SK-N-SH treated with all-trans-retinoic acid at 6 μM for 48 hours (cell line): ENCODE data around the gene TMEM87B.

Experiments
- ATAC-seq: fragments of 200-7000 bp; cut with Tn5 transposase; 3 replicates; pipeline ENCODE4 v1.9.1; 2020; ENCODE audit warnings: mild to moderate bottlenecking, moderate library complexity
- ARNTL ChIP-seq: fragments of 450-650 bp; formaldehyde crosslinking; IDR thresholded peaks from 2 replicates; pipeline ENCODE4 v1.5.0; 2020; ENCODE audit warnings: low read depth, mild to moderate bottlenecking, moderate library complexity, borderline replicate concordance
- BACH2 ChIP-seq: fragments of 250-450 bp; sonication (Bioruptor Pico); IDR thresholded peaks from 2 replicates; pipeline ENCODE4 v1.9.0; 2021; ENCODE audit warnings: mild to moderate bottlenecking, borderline replicate concordance
- CSDC2 ChIP-seq: fragments of 250-450 bp; sonication (Bioruptor Pico); IDR thresholded peaks from 2 replicates; pipeline ENCODE4 v1.5.0; 2020; ENCODE audit warnings: mild to moderate bottlenecking, moderate library complexity
- ESRRG ChIP-seq: fragments of 250-450 bp; sonication (Bioruptor Pico); IDR thresholded peaks from 2 replicates; pipeline ENCODE4 v1.6.1; 2021; ENCODE audit warnings: mild to moderate bottlenecking
- ISL1 ChIP-seq: fragments of 250-450 bp; sonication (Bioruptor Pico); IDR thresholded peaks from 2 replicates; pipeline ENCODE4 v2.1.2; 2022; ENCODE audit warnings: mild to moderate bottlenecking, moderate library complexity
- OSR1 ChIP-seq: fragments of 250-450 bp; sonication (Bioruptor Pico); IDR thresholded peaks from 2 replicates; pipeline ENCODE4 v1.8.0; 2022; ENCODE audit warnings: moderate library complexity, mild to moderate bottlenecking, inconsistent platforms
- RARB ChIP-seq: fragments of 250-450 bp; sonication (Bioruptor Pico); IDR thresholded peaks from 2 replicates; pipeline ENCODE4 v1.8.0; 2021; ENCODE audit warnings: mild to moderate bottlenecking, moderate library complexity
- TCF4 ChIP-seq: fragments of 250-450 bp; sonication (Bioruptor Pico); IDR thresholded peaks from 2 replicates; pipeline ENCODE4 v1.8.0; 2021; ENCODE audit warnings: mild to moderate bottlenecking, moderate library complexity, borderline replicate concordance
- TOX ChIP-seq: fragments of 250-450 bp; sonication (Bioruptor Pico); IDR thresholded peaks from 2 replicates; pipeline ENCODE4 v1.8.0; 2021; ENCODE audit warnings: mild to moderate bottlenecking, moderate library complexity, borderline replicate concordance
- ZFP3 ChIP-seq: fragments of 250-450 bp; sonication (Bioruptor Pico); IDR thresholded peaks from 2 replicates; pipeline ENCODE4 v1.5.0; 2020; ENCODE audit warnings: mild to moderate bottlenecking, moderate library complexity
- ZFP30 ChIP-seq: fragments of 450-650 bp; formaldehyde crosslinking; IDR thresholded peaks from 2 replicates; pipeline ENCODE4 v1.5.0; 2022; ENCODE audit warnings: mild to moderate bottlenecking, moderate library complexity
- ZNF565 ChIP-seq: fragments of 450-650 bp; formaldehyde crosslinking; conservative IDR thresholded peaks from 2 replicates; pipeline ENCODE4 v1.5.0; 2020; ENCODE audit warnings: low read depth, mild to moderate bottlenecking, moderate library complexity
- ZNF70 ChIP-seq: fragments of 450-650 bp; formaldehyde crosslinking; IDR thresholded peaks from 2 replicates; pipeline ENCODE4 v1.5.0; 2020; ENCODE audit warnings: mild to moderate bottlenecking, moderate library complexity
- ZNF8 ChIP-seq: fragments of 450-650 bp; formaldehyde crosslinking; IDR thresholded peaks from 2 replicates; pipeline ENCODE4 v1.5.0; 2020; ENCODE audit warnings: mild to moderate bottlenecking, moderate library complexity
- TF ChIP-seq, protein P1 (sequence below): fragments of 250-450 bp; sonication (Bioruptor Pico); IDR thresholded peaks from 2 replicates; pipeline ENCODE4 v1.8.0; 2021; ENCODE audit warnings: low read depth, mild to moderate bottlenecking, moderate library complexity, borderline replicate concordance
- TF ChIP-seq, protein P2 (sequence below): fragments of 250-450 bp; sonication (Bioruptor Pico); IDR thresholded peaks from 2 replicates; pipeline ENCODE4 v1.5.0; 2020; ENCODE audit warnings: mild to moderate bottlenecking, moderate library complexity
- TF ChIP-seq, protein P3 (sequence below): fragments of 250-450 bp; sonication (Bioruptor Pico); IDR thresholded peaks from 2 replicates; pipeline ENCODE4 v1.5.1; 2021; ENCODE audit warnings: mild to moderate bottlenecking, moderate library complexity
- TF ChIP-seq, protein P4 (sequence below): fragments of 250-450 bp; sonication (Bioruptor Pico); IDR thresholded peaks from 2 replicates; pipeline ENCODE4 v1.5.1; 2020; ENCODE audit warnings: low read depth, mild to moderate bottlenecking, moderate library complexity

Gene TMEM87B

DNA sequence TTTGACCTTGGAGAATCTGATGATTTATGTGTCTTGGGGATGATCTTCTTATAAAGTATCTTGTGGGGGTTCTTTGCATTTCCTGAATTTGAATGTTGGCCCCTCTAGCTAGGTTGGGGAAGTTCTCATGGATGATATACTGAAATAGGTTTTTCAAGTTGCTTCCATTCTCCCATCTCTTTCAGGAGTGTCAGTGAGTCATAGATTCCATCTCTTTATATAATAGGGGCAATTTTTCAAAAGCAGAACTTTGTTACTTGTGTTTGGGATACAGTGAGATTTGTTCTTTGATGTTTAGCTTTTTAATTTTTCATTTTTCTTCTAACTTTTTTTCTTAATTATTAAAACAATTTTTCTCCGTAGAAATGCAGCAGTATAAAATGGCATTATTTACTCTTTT lies 19.4 kb downstream of the TMEM87B start:
- ATAC-seq = no peak
- TF ChIP-seq ESRRG (CRISPR knock-in tag) = no peak
- TF ChIP-seq, protein P1, sequence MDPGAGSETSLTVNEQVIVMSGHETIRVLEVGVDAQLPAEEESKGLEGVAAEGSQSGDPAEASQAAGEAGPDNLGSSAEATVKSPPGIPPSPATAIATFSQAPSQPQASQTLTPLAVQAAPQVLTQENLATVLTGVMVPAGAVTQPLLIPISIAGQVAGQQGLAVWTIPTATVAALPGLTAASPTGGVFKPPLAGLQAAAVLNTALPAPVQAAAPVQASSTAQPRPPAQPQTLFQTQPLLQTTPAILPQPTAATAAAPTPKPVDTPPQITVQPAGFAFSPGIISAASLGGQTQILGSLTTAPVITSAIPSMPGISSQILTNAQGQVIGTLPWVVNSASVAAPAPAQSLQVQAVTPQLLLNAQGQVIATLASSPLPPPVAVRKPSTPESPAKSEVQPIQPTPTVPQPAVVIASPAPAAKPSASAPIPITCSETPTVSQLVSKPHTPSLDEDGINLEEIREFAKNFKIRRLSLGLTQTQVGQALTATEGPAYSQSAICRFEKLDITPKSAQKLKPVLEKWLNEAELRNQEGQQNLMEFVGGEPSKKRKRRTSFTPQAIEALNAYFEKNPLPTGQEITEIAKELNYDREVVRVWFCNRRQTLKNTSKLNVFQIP (CRISPR knock-in tag) = no peak
- no peak for TF ChIP-seq ZNF565
- TF ChIP-seq RARB (CRISPR knock-in tag) = no peak
- no peak for TF ChIP-seq BACH2
- no peak for TF ChIP-seq TOX (CRISPR knock-in tag)
- TF ChIP-seq OSR1 (CRISPR knock-in tag) = no peak
- TF ChIP-seq, protein P2, sequence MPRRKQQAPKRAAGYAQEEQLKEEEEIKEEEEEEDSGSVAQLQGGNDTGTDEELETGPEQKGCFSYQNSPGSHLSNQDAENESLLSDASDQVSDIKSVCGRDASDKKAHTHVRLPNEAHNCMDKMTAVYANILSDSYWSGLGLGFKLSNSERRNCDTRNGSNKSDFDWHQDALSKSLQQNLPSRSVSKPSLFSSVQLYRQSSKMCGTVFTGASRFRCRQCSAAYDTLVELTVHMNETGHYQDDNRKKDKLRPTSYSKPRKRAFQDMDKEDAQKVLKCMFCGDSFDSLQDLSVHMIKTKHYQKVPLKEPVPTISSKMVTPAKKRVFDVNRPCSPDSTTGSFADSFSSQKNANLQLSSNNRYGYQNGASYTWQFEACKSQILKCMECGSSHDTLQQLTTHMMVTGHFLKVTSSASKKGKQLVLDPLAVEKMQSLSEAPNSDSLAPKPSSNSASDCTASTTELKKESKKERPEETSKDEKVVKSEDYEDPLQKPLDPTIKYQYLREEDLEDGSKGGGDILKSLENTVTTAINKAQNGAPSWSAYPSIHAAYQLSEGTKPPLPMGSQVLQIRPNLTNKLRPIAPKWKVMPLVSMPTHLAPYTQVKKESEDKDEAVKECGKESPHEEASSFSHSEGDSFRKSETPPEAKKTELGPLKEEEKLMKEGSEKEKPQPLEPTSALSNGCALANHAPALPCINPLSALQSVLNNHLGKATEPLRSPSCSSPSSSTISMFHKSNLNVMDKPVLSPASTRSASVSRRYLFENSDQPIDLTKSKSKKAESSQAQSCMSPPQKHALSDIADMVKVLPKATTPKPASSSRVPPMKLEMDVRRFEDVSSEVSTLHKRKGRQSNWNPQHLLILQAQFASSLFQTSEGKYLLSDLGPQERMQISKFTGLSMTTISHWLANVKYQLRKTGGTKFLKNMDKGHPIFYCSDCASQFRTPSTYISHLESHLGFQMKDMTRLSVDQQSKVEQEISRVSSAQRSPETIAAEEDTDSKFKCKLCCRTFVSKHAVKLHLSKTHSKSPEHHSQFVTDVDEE (CRISPR knock-in tag) = no peak
- TF ChIP-seq ZNF70 = no peak
- TF ChIP-seq, protein P3, sequence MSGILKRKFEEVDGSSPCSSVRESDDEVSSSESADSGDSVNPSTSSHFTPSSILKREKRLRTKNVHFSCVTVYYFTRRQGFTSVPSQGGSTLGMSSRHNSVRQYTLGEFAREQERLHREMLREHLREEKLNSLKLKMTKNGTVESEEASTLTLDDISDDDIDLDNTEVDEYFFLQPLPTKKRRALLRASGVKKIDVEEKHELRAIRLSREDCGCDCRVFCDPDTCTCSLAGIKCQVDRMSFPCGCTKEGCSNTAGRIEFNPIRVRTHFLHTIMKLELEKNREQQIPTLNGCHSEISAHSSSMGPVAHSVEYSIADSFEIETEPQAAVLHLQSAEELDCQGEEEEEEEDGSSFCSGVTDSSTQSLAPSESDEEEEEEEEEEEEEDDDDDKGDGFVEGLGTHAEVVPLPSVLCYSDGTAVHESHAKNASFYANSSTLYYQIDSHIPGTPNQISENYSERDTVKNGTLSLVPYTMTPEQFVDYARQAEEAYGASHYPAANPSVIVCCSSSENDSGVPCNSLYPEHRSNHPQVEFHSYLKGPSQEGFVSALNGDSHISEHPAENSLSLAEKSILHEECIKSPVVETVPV (CRISPR knock-in tag) = no peak
- TF ChIP-seq, protein P4, sequence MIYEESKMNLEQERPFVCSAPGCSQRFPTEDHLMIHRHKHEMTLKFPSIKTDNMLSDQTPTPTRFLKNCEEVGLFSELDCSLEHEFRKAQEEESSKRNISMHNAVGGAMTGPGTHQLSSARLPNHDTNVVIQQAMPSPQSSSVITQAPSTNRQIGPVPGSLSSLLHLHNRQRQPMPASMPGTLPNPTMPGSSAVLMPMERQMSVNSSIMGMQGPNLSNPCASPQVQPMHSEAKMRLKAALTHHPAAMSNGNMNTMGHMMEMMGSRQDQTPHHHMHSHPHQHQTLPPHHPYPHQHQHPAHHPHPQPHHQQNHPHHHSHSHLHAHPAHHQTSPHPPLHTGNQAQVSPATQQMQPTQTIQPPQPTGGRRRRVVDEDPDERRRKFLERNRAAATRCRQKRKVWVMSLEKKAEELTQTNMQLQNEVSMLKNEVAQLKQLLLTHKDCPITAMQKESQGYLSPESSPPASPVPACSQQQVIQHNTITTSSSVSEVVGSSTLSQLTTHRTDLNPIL = no peak
- TF ChIP-seq ARNTL = no peak
- TF ChIP-seq, all 23 proteins: peak for 0

DNA sequence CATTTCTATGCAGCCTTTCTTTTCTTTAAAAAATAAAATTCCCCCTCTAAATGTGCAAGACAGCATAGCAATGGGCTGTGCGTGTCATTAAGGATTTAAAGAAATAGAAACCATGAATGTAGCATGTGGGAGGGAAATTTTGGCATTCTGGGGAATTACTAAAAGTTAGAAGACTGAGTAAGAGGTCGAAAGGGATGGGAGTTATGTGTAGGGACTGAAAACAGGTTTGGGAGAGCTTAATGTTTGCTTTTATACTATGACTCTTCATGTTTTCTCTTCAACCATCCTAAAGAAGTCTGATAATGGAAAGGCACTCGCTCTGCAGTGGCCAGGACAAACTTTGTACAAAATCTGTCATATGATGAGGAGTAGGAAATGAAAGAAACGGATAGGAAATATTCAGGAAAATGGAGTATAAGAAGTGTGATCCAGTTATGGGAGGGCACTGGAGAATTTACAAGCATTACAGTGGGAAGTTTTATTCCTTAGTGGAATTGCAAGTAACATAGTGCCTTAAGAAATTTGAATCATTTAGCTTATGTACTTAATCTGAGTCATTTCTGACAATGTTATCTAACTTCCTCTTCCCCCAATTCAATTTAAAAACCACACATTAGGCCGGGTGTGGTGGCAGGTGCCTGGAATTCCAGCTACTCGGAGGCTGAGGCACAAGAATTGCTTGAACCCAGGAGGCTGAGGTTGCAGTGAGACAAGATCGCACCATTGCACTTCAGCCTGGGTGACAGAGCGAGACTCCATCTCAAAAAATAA lies 20.6 kb downstream of the TMEM87B start:
- peak; percentile 50; the same call in 2 of the 3 replicates for ATAC-seq
- TF ChIP-seq, protein P3 (CRISPR knock-in tag) = no peak
- TF ChIP-seq ISL1 = peak; percentile 78
- TF ChIP-seq, protein P4 = no peak
- TF ChIP-seq, all 23 proteins: peak for 1

DNA sequence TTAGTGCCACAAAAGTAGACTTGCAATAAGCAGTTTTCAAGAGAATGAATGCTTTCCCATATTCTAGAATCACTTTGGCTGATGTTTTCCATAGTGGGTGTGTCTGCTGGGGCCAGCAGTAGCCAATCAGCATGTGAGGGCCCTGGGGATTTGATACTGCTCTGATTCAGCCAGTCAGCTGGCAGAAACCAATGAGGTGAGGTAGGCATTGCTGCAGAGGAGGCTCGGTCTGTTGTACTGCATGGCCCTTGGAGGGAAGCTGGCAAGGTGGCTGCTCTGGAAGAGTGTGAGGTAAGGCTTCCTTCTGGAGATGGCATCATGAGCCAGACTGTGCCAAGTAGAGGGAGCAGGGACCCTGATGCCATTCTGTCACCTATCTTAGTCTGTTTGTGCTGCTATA lies 22.7 kb downstream of the TMEM87B start:
- ATAC-seq = no peak
- TF ChIP-seq CSDC2 (CRISPR knock-in tag) = no peak
- no peak for TF ChIP-seq ISL1
- no peak for TF ChIP-seq ZFP3
- TF ChIP-seq ZFP30 (CRISPR knock-in tag) = no peak
- TF ChIP-seq, protein P3 (CRISPR knock-in tag) = no peak
- TF ChIP-seq ZNF565 = no peak
- no peak for TF ChIP-seq BACH2
- TF ChIP-seq TCF4 (CRISPR knock-in tag) = no peak
- no peak for TF ChIP-seq ZNF70
- TF ChIP-seq, protein P2 (CRISPR knock-in tag) = no peak
- no peak for TF ChIP-seq ZNF8 (CRISPR knock-in tag)
- TF ChIP-seq RARB (CRISPR knock-in tag) = no peak
